HCT116 (cell line): Measurements from ENCODE around the gene SAMD1. TPM values are rescaled to one million over a fixed set of nuclear protein-coding genes. Genes with fewer than 3 reads are reported as not detected.

Source experiments
- ATAC-seq: fragments of 200-7000 bp; cut with Tn5 transposase; 2 replicates; pipeline ENCODE4 v1.9.1; 2020; ENCODE audit warnings: mild to moderate bottlenecking, moderate library complexity
- BruUV-seq: library from RNA; stranded (reverse); fragments of 400-500 nt; replicated peaks from 2 replicates; lab custom pipeline; 2021; lab: Mats Ljungman, UMichigan
- CTCF ChIA-PET: fragments of 300-600 bp; sonication (Branson Sonifier 250); formaldehyde crosslinking; loops from one replicate; lab custom pipeline; 2021; ENCODE audit warnings: antibody characterized with exemption; lab: Charles Lee
- POLR2A ChIA-PET: fragments of 300-600, 350-600 bp; sonication (Branson Sonifier 250); formaldehyde crosslinking; loops from one replicate; lab custom pipeline; 2021; ENCODE audit warnings: antibody characterized with exemption; lab: Charles Lee
- RAD21 ChIA-PET, 2 experiments: fragments of 300-600 bp; sonication (Branson Sonifier 250); formaldehyde crosslinking; loops; one replicate each; lab custom pipeline; 2023; ENCODE audit warnings: low total read pairs in 2 of 2; ENCODE audit not compliant: uncharacterized antibody in 2 of 2, unreplicated experiment in 2 of 2, low non-redundant PET in 1 of 2; lab: Charles Lee
- DNase-seq: peaks from one replicate; pipeline ENCODE4 v3.0.0-alpha.2; 2010; ENCODE audit warnings: low read depth, low spot score
- H2AFZ ChIP-seq: fragments of 200-600 bp; shearing (Covaris generic), sonication (generic); 2 replicates; pipeline ENCODE4 v1.6.1; 2017; ENCODE audit warnings: low read depth, mixed run types, mixed read lengths, antibody characterized with exemption, low read length; ENCODE audit not compliant: poor library complexity, severe bottlenecking
- H3K27ac ChIP-seq: 2 replicates; pipeline ENCODE4 v1.5.1; 2012; ENCODE audit warnings: low read depth, low read length
- H3K27me3 ChIP-seq: fragments of 200-600 bp; sonication (generic); 2 replicates; pipeline ENCODE4 v1.6.1; 2016; ENCODE audit warnings: mixed run types, low read length, mixed read lengths; ENCODE audit not compliant: insufficient read depth
- H3K36me3 ChIP-seq, 2 experiments: fragments of 200-500 bp in 1 of 2; fragments of 200-600 bp in 1 of 2; sonication (Bioruptor generic) in 1 of 2; sonication (generic) in 1 of 2; 2 replicates each; pipeline versions ENCODE4 v1.5.1 to v1.6.1; 2014 to 2016; ENCODE audit warnings: low read length in 2 of 2, inconsistent platforms in 1 of 2, mixed read lengths in 1 of 2, mixed run types in 1 of 2; ENCODE audit not compliant: insufficient read depth in 2 of 2, control insufficient read depth in 1 of 2
- H3K4me1 ChIP-seq, 2 experiments: fragments of 200-600 bp in 1 of 2; sonication (generic) in 1 of 2; 2 replicates each; pipeline versions ENCODE4 v1.5.1 to v1.6.1; 2012 to 2017; ENCODE audit warnings: low read length in 2 of 2, inconsistent platforms in 1 of 2, mild to moderate bottlenecking in 1 of 2, mixed read lengths in 1 of 2, mixed run types in 1 of 2, moderate library complexity in 1 of 2; ENCODE audit not compliant: insufficient read depth in 2 of 2, control insufficient read depth in 1 of 2
- H3K4me2 ChIP-seq: fragments of 200-600 bp; sonication (generic); 2 replicates; pipeline ENCODE4 v1.6.1; 2017; ENCODE audit warnings: mixed run types, low read length, mixed read lengths
- H3K4me3 ChIP-seq, 2 experiments: fragments of 200-600 bp in 1 of 2; sonication (generic) in 1 of 2; replicated peaks in 1 of 2; 2 replicates each; pipeline ENCODE4 v1.5.1; 2011 to 2016; ENCODE audit warnings: low read length in 2 of 2, control low read depth in 1 of 2, low read depth in 1 of 2, mild to moderate bottlenecking in 1 of 2, mixed read lengths in 1 of 2, mixed run types in 1 of 2
- H3K79me2 ChIP-seq: fragments of 200-600 bp; sonication (generic); 2 replicates; pipeline ENCODE4 v1.6.1; 2017; ENCODE audit warnings: mild to moderate bottlenecking, mixed run types, low read length, moderate library complexity, mixed read lengths; ENCODE audit not compliant: insufficient read depth
- H3K9ac ChIP-seq: fragments of 200-600 bp; sonication (generic); 2 replicates; pipeline ENCODE4 v1.6.1; 2016; ENCODE audit warnings: low read length, mixed read lengths
- H3K9me2 ChIP-seq: fragments of 200-600 bp; sonication (generic), shearing (Covaris generic); 2 replicates; pipeline ENCODE4 v1.6.1; 2017; ENCODE audit warnings: mixed run types, mild to moderate bottlenecking, moderate library complexity; ENCODE audit not compliant: insufficient read depth
- H3K9me3 ChIP-seq, 2 experiments: fragments of 200-500 bp in 1 of 2; fragments of 200-600 bp in 1 of 2; sonication (Bioruptor generic) in 1 of 2; sonication (generic) in 1 of 2; 2 replicates each; pipeline ENCODE4 v1.6.1; 2014 to 2017; ENCODE audit warnings: low read length in 2 of 2, mixed read lengths in 2 of 2, inconsistent platforms in 1 of 2, low read depth in 1 of 2, mild to moderate bottlenecking in 1 of 2, mixed run types in 1 of 2, moderate library complexity in 1 of 2; ENCODE audit not compliant: control insufficient read depth in 1 of 2, insufficient read depth in 1 of 2
- H4K20me1 ChIP-seq: fragments of 200-600 bp; sonication (generic), shearing (Covaris generic); 2 replicates; pipeline ENCODE4 v1.6.1; 2017; ENCODE audit warnings: mixed run types, mild to moderate bottlenecking, moderate library complexity; ENCODE audit not compliant: insufficient read depth
- ATF3 ChIP-seq: IDR thresholded peaks from 2 replicates; pipeline ENCODE4 v1.6.1; 2012
- CBX3 ChIP-seq: IDR thresholded peaks from 2 replicates; pipeline ENCODE4 v1.6.1; 2012; ENCODE audit warnings: low read depth
- CEBPB ChIP-seq: IDR thresholded peaks from 2 replicates; pipeline ENCODE4 v1.6.1; 2012; ENCODE audit warnings: low read depth
- CTCF ChIP-seq, 3 experiments: fragments of 200-600 bp in 1 of 3; sonication (generic) in 1 of 3; IDR thresholded peaks in 2 of 3; conservative IDR thresholded peaks in 1 of 3; 2 replicates each; pipeline ENCODE4 v1.5.1; 2012 to 2017; ENCODE audit warnings: low read depth in 2 of 3, low read length in 2 of 3, antibody characterized with exemption in 1 of 3, borderline replicate concordance in 1 of 3, control low read depth in 1 of 3, mild to moderate bottlenecking in 1 of 3, mixed read lengths in 1 of 3, mixed run types in 1 of 3, moderate library complexity in 1 of 3; ENCODE audit not compliant: insufficient read depth in 1 of 3
- ELF1 ChIP-seq: IDR thresholded peaks from 2 replicates; pipeline ENCODE4 v1.6.1; 2012; ENCODE audit warnings: low read depth, borderline replicate concordance
- EZH2 ChIP-seq: fragments of 200-600 bp; sonication (generic); IDR thresholded peaks from 2 replicates; pipeline ENCODE4 v1.6.1; 2017; ENCODE audit warnings: antibody characterized with exemption, mixed run types
- EZH2phosphoT487 ChIP-seq: fragments of 200-600 bp; IDR thresholded peaks from 2 replicates; pipeline ENCODE4 v1.6.1; 2018; ENCODE audit warnings: antibody characterized with exemption, borderline replicate concordance
- FOSL1 ChIP-seq: IDR thresholded peaks from 2 replicates; pipeline ENCODE4 v1.6.1; 2012; ENCODE audit warnings: low read depth
- JUND ChIP-seq: IDR thresholded peaks from 2 replicates; pipeline ENCODE4 v1.6.1; 2012
- POLR2A ChIP-seq: IDR thresholded peaks from 2 replicates; pipeline ENCODE4 v1.7.0; 2011; ENCODE audit warnings: borderline replicate concordance; ENCODE audit not compliant: insufficient read depth, insufficient read length; ENCODE audit errors: extremely low read depth
- POLR2AphosphoS5 ChIP-seq: IDR thresholded peaks from 2 replicates; pipeline ENCODE4 v1.6.1; 2011; ENCODE audit warnings: mild to moderate bottlenecking, low read depth, low read length, moderate library complexity
- RAD21 ChIP-seq: IDR thresholded peaks from 2 replicates; pipeline ENCODE4 v1.6.1; 2012; ENCODE audit warnings: low read depth, mild to moderate bottlenecking
- REST ChIP-seq: IDR thresholded peaks from 2 replicates; pipeline ENCODE4 v1.6.1; 2012; ENCODE audit warnings: low read depth
- SIN3A ChIP-seq: IDR thresholded peaks from 2 replicates; pipeline ENCODE4 v1.6.1; 2012; ENCODE audit warnings: low read depth
- SP1 ChIP-seq: IDR thresholded peaks from 2 replicates; pipeline ENCODE4 v1.6.1; 2012; ENCODE audit warnings: low read depth
- SRF ChIP-seq: IDR thresholded peaks from 2 replicates; pipeline ENCODE4 v1.6.1; 2012; ENCODE audit warnings: low read depth
- ZBTB33 ChIP-seq: IDR thresholded peaks from 2 replicates; pipeline ENCODE4 v1.6.1; 2011; ENCODE audit warnings: mild to moderate bottlenecking, low read length, moderate library complexity; ENCODE audit not compliant: insufficient replicate concordance; ENCODE audit errors: extremely low read depth
- intact Hi-C: fragments of 100-400 bp; cut with micrococcal nuclease; formaldehyde crosslinking; loops from 2 replicates; pipeline ENCODE4 v1.10.0; 2022
- total RNA-seq: library from RNA; stranded (reverse); gene quantifications from one replicate; pipeline ENCODE4 v1.2.1, GENCODE V29; 2021; ENCODE audit not compliant: unreplicated experiment
- TF ChIP-seq, protein P1 (sequence below): IDR thresholded peaks from 2 replicates; pipeline ENCODE4 v1.6.1; 2012

SAMD1 gene
- total RNA-seq, 1 experiment from 2014 or later, result 62.9 TPM

- POLR2A ChIA-PET, result interaction anchor here (0.7 to 2.1 kb wide), 24 partner anchors 9 to 382 kb away, joined by 3 to 12 read pairs (median 4); partner anchors contain the start of genes ADGRE5, DNAJB1, GIPC1 and ZSWIM4
- H2AFZ ChIP-seq, result no peak within 1 kb of the TSS
- H3K79me2 ChIP-seq, result peaks cover 48% of the 10 kb centered on the region
- H3K4me3 ChIP-seq, result peak within 1 kb of the TSS; percentile 84 to 87
- H3K4me1 ChIP-seq, result peaks cover 13 to 32% of the 10 kb centered on the region in 2 experiments
- BruUV-seq, result no TSS peak
- RAD21 ChIA-PET, result interaction anchor here (0.6 to 1.7 kb wide), 9 partner anchors 13 to 338 kb away, joined by 3 to 13 read pairs (median 5); partner anchors contain the start of gene PTGER1 (in 1 of the 2)
- H3K27me3 ChIP-seq, result no peaks in the 10 kb centered on the region
- CTCF ChIA-PET, result interaction anchor here (0.6 to 2.7 kb wide), 48 partner anchors 8 to 360 kb away, joined by 3 to 35 read pairs (median 4); partner anchors contain the start of genes ADGRE5, GIPC1 and PRKACA
- H4K20me1 ChIP-seq, result no peaks in the 10 kb centered on the region
- peak; percentile 86 for ATAC-seq
- DNase-seq, result peak; percentile 100
- H3K4me2 ChIP-seq, result peak within 1 kb of the TSS; percentile 94
- no peaks in the 10 kb centered on the region for H3K9me3 ChIP-seq
- intact Hi-C loops, result loop anchor here (5.0 kb wide), 3 partner anchors 271 to 351 kb away; no protein-coding TSS in a partner anchor
- H3K9ac ChIP-seq, result peak within 1 kb of the TSS; percentile 86
- peak within 1 kb of the TSS; percentile 92 for H3K27ac ChIP-seq
- H3K36me3 ChIP-seq, result peaks cover 0 to 7% of the 10 kb centered on the region in 2 experiments; a peak in 1 of 4 replicates
- no peaks in the 10 kb centered on the region for H3K9me2 ChIP-seq
- TF ChIP-seq REST, result no peak
- TF ChIP-seq, protein P1, sequence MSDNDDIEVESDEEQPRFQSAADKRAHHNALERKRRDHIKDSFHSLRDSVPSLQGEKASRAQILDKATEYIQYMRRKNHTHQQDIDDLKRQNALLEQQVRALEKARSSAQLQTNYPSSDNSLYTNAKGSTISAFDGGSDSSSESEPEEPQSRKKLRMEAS, result peak; percentile 80
- TF ChIP-seq FOSL1, result no peak
- no peak for TF ChIP-seq JUND
- TF ChIP-seq EZH2phosphoT487, result no peak
- no peak for TF ChIP-seq ATF3
- TF ChIP-seq ZBTB33, result peak; percentile 48
- TF ChIP-seq CTCF (IDR thresholded peaks at IDR 0.05 in 2 of 3, conservative IDR thresholded peaks at IDR 0.05 in 1 of 3; ENCODE audit: borderline replicate concordance in 1 of 3, insufficient read depth in 1 of 3, low read depth in 2 of 3, low read length in 2 of 3), result peak; percentile 51 to 94 (median 70); a peak in 5 of 6 replicates
- TF ChIP-seq EZH2, result no peak
- TF ChIP-seq CEBPB, result no peak
- peak; percentile 97 for TF ChIP-seq POLR2AphosphoS5
- TF ChIP-seq SP1, result peak; percentile 97
- peak; percentile 53; the same call in 1 of the 2 replicates for TF ChIP-seq SRF
- peak; percentile 92 for TF ChIP-seq POLR2A
- TF ChIP-seq ELF1, result peak; percentile 83
- TF ChIP-seq SIN3A, result peak; percentile 99
- no peak; the same call in 1 of the 2 replicates for TF ChIP-seq CBX3
- peak; percentile 98 for TF ChIP-seq RAD21
Measured at GRCh38 chr19:14136509-14137281, 46.1 kb upstream of the SAMD1 start, which contains the start of gene ASF1B. ASF1B (minus strand) TSS chr19:14136589; CDS start chr19:14136456, 133 bp downstream.
